GM12874 (cell line): ENCODE results near the gene PTPRD.

Source experiments
- CTCF ChIP-seq: IDR thresholded peaks from 2 replicates; pipeline ENCODE4 v1.5.1; 2011; ENCODE audit warnings: low read depth, mild to moderate bottlenecking, control low read depth, low read length, moderate library complexity; ENCODE audit not compliant: insufficient read depth

Gene PTPRD

GRCh38 chr9:8674536-8674935 lies 1938.3 kb downstream of the PTPRD start:
- no peak for TF ChIP-seq CTCF

- no peak for TF ChIP-seq CTCF
Measured at GRCh38 chr9:8673830-8674229, 1939.0 kb downstream of the PTPRD start.

GRCh38 chr9:8670751-8671150 lies 1942.1 kb downstream of the PTPRD start:
- TF ChIP-seq CTCF = no peak

GRCh38 chr9:8668751-8669150 lies 1944.1 kb downstream of the PTPRD start:
- no peak for TF ChIP-seq CTCF

- no peak for TF ChIP-seq CTCF
Measured at GRCh38 chr9:8668231-8668630, 1944.6 kb downstream of the PTPRD start.

- TF ChIP-seq CTCF = no peak
Measured at GRCh38 chr9:8666060-8666459, 1946.7 kb downstream of the PTPRD start.

- no peak for TF ChIP-seq CTCF
Measured at GRCh38 chr9:8660383-8660782, 1952.4 kb downstream of the PTPRD start.

GRCh38 chr9:8659108-8659507 lies 1953.7 kb downstream of the PTPRD start:
- TF ChIP-seq CTCF = no peak
